ENCODE data around the gene MYO7B. TPM values are rescaled to one million over a fixed set of nuclear protein-coding genes. Genes with fewer than 3 reads are reported as not detected.

MYO7B gene
- total RNA-seq, 2 donors from 2014 or later: 0.14 to 0.78 TPM

GRCh38 chr2:127586746-127587295 is 51.3 kb downstream of the MYO7B start:
- ATAC-seq (ENCODE audit: insufficient number of reproducible peaks, low FRiP score, low read depth) (no peak), DNase-seq (ENCODE audit: low spot score) (no peak)
- Histone ChIP-seq H3K4me1 (ENCODE audit: control insufficient read depth in 1 of 2, low read depth in 2 of 2) (no peaks in the 10 kb centered on the region), H3K36me3 (no peaks in the 10 kb centered on the region), H3K27ac (no peak overlapping the region), H3K27me3 (replicated peaks; ENCODE audit: insufficient read depth) (no peaks in the 10 kb centered on the region), H3K4me3 (no peak overlapping the region), H3K9me3 (no peaks in the 10 kb centered on the region)
- no peak for TF ChIP-seq CTCF (IDR thresholded peaks at IDR 0.05)

DNA sequence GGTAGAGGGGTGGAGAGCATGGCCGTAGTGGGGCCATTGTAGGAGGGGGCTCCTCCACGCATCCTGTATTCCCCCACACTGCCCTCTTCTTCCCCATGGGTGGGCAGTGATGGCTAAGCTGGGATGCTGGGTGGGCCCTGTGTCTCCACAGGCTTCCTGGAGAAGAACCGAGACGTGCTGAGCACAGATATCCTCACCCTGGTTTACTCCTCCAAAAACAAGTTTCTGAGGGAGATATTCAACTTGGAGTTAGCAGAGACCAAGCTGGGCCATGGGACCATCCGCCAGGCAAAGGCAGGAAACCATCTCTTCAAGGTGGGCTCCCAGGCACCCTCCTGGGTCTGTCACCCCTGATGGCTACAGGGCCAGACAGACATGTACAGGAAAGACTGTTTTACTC is 52.8 kb downstream of the MYO7B start:
- no peaks in the 10 kb centered on the region for H3K9me3 ChIP-seq
- H3K27me3 ChIP-seq (replicated peaks; ENCODE audit: insufficient read depth): no peaks in the 10 kb centered on the region
- H3K4me1 ChIP-seq (ENCODE audit: control insufficient read depth in 1 of 2, low read depth in 2 of 2): no peaks in the 10 kb centered on the region
- no peaks in the 10 kb centered on the region for H3K36me3 ChIP-seq
- no peak for TF ChIP-seq CTCF (IDR thresholded peaks at IDR 0.05)
- no peak for ATAC-seq (ENCODE audit: insufficient number of reproducible peaks, low FRiP score, low read depth)
- no peak for DNase-seq (ENCODE audit: low spot score)
- H3K27ac ChIP-seq: no peak overlapping the region
- H3K4me3 ChIP-seq: no peak overlapping the region

- Histone ChIP-seq H3K9me3 (no peaks in the 10 kb centered on the region), H3K36me3 (no peaks in the 10 kb centered on the region), H3K4me1 (ENCODE audit: control insufficient read depth in 1 of 2, low read depth in 2 of 2) (no peaks in the 10 kb centered on the region), H3K27ac (no peak overlapping the region), H3K4me3 (no peak overlapping the region), H3K27me3 (replicated peaks; ENCODE audit: insufficient read depth) (no peaks in the 10 kb centered on the region)
- no peak for ATAC-seq (ENCODE audit: insufficient number of reproducible peaks, low FRiP score, low read depth)
- no peak for TF ChIP-seq CTCF (IDR thresholded peaks at IDR 0.05)
- no peak for DNase-seq (ENCODE audit: low spot score)
Measured at GRCh38 chr2:127589358-127589757, 53.9 kb downstream of the MYO7B start.

DNA sequence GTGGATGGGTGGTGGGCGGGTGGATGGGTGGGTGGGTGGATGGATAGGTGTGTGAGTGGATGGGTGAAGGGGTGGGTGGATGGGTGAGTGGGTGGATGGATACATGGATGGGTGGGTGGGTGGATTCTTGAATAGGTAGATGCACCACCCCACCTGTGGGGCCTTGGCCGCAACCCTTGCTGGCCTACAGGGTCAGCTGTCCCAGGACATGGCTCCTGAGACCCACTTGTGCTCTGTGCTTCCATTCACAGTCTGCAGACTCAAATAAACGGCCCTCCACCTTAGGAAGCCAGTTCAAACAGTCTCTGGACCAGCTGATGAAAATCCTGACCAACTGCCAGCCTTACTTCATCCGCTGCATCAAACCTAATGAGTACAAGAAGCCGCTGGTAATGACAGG is 54.4 kb downstream of the MYO7B start:
- DNase-seq (ENCODE audit: low spot score): no peak
- no peak for TF ChIP-seq CTCF (IDR thresholded peaks at IDR 0.05)
- Histone ChIP-seq H3K36me3 (no peaks in the 10 kb centered on the region), H3K4me1 (ENCODE audit: control insufficient read depth in 1 of 2, low read depth in 2 of 2) (no peaks in the 10 kb centered on the region), H3K27ac (no peak overlapping the region), H3K4me3 (no peak overlapping the region), H3K9me3 (no peaks in the 10 kb centered on the region), H3K27me3 (replicated peaks; ENCODE audit: insufficient read depth) (no peaks in the 10 kb centered on the region)
- ATAC-seq (ENCODE audit: insufficient number of reproducible peaks, low FRiP score, low read depth): no peak

DNA sequence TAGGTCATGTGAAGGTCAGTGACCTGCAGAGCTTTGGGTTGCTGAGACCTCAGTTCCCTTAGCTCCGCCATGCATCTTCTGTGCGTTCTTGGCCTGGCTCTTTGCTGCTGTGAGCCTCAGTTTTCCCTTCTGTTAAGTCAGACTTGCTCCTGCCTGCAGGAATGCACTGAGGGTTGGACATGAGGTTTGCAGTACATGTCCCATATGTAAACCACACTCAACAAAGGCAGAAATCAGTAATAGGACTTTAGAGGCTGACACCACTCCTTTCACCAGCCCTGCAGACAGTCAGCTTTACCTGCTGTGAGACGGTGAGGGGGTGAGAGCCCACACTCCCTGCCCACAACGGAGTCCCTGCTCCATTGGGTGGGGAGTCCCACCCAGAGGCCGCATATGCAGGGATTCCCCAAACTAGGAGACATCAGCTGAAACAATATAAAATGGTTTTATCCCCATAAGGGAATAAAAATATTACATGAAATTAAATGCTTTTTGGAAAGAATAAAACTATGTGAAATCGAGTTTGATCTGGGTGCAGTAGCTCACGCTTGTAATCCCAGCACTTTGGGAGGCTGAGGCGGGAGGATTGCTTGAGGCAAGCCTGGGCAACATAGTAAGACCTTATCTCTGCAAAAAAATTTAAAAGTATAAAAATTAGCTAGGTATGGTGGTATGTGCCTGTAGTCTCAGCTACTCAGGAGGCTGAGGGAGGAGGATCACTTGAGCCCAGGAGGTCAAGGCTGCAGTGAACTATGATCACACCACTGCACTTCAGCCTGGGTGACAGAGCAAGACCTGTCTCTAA is 55.1 kb downstream of the MYO7B start:
- no peak for DNase-seq (ENCODE audit: low spot score)

More for the DNA sequence above, 55.1 kb downstream of the MYO7B start:
- H3K36me3 ChIP-seq: no peaks in the 10 kb centered on the region
- TF ChIP-seq CTCF (IDR thresholded peaks at IDR 0.05): no peak
- no peak overlapping the region for H3K27ac ChIP-seq
- no peak for ATAC-seq (ENCODE audit: insufficient number of reproducible peaks, low FRiP score, low read depth)
- no peak overlapping the region for H3K4me3 ChIP-seq
- H3K9me3 ChIP-seq: no peaks in the 10 kb centered on the region
- H3K27me3 ChIP-seq (replicated peaks; ENCODE audit: insufficient read depth): no peaks in the 10 kb centered on the region
- H3K4me1 ChIP-seq (ENCODE audit: control insufficient read depth in 1 of 2, low read depth in 2 of 2): no peaks in the 10 kb centered on the region

Measured in thoracic aorta (tissue), 2 donors.